Subcutaneous adipose tissue (tissue), 4 donors: ENCODE measurements around the gene EYS. TPM values are rescaled to one million over a fixed set of nuclear protein-coding genes. Genes with fewer than 3 reads are reported as not detected.

Experiments
- total RNA-seq, 4 donors: library from RNA; depleted of rRNA; stranded (reverse); fragments of >200 nt; gene quantifications; one replicate each; pipeline ENCODE4 v1.1.0, GENCODE V29; 2016
- TF ChIP-seq, protein P1 (sequence below): fragments of 450-650 bp; IDR thresholded peaks from one replicate; pipeline ENCODE4 v1.5.1; 2016; ENCODE audit warnings: low read depth, mild to moderate bottlenecking, control low read depth, antibody characterized with exemption, moderate library complexity

The EYS gene
- total RNA-seq, 4 donors from 2014 or later: 0.17 to 3.8 (median 0.82) TPM

DNA sequence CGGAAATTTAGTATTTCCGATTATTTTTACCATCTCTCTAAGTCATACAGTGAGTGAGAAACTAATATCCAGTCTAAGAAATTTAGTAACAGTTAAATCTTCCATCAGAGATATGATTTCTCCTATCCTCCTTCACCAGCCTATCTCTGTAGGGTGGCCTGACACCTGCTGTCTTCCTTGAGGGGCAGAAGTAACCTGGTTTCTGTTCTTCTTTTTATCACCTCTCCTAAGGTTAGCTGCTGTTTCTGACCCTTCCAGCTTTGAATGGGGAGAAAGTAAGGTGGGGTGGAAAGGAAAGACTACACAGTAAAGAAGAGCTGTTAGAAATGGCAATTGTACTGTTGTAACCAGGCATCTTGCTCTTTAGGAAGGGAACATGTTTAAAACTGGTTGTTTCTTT is 1623.8 kb downstream of the EYS start:
- TF ChIP-seq, protein P1, sequence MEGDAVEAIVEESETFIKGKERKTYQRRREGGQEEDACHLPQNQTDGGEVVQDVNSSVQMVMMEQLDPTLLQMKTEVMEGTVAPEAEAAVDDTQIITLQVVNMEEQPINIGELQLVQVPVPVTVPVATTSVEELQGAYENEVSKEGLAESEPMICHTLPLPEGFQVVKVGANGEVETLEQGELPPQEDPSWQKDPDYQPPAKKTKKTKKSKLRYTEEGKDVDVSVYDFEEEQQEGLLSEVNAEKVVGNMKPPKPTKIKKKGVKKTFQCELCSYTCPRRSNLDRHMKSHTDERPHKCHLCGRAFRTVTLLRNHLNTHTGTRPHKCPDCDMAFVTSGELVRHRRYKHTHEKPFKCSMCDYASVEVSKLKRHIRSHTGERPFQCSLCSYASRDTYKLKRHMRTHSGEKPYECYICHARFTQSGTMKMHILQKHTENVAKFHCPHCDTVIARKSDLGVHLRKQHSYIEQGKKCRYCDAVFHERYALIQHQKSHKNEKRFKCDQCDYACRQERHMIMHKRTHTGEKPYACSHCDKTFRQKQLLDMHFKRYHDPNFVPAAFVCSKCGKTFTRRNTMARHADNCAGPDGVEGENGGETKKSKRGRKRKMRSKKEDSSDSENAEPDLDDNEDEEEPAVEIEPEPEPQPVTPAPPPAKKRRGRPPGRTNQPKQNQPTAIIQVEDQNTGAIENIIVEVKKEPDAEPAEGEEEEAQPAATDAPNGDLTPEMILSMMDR: no peak

DNA sequence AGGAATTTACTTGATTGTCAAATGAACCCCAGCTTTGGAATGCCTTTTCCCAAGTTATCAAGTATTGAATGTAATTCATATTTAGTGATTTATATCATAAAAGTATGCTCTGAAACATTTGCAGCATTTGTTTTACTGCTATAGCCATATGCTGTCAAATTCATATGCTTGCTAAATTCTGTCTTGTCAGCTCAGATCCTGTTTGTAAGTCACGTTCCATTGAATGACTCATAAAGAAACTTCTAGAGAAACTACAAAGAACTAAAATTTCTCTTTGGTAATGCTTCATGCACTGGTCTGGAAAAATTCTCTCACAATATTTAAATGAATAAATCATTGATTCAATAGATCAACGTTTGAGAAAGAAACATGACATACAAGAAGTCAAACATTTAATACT is 1625.6 kb downstream of the EYS start:
- TF ChIP-seq, protein P1: no peak

DNA sequence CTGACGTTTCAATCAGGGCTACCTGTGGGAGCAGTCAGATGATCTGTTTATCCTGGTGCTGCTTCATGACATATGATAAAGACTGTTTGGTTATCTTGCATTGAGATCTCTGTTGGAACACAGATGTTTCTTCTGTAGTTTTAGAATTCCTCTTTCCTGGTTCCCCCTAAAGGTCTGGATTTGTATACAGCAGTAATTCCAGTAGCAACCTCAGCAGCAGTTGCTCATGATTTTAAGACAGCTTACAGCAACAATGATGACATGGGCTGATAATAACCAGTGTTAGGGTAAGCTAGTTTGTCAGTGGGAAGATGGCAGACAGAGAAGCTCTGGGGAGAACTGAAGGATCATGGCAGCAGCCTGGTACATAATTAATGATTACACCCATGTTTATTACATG is 1632.0 kb downstream of the EYS start:
- TF ChIP-seq, protein P1: no peak

DNA sequence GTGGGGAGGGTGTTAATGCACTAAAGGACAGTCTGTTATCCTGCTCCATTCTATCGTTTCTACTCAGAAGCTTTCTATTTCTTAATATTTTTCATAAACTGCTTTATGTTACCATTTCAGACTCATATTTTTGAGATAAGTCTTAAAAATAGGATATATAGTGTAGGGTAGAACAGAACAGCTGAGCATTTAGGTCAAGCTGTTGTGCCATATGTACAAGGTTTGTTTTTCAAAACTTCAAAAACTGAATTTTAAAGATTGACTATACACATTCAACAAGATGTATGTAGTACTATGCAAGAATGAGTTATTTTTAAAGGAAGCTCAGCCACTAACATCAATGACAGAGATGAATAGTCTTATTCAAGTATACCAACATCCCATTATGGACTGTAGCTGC is 1634.3 kb downstream of the EYS start:
- TF ChIP-seq, protein P1: no peak

DNA sequence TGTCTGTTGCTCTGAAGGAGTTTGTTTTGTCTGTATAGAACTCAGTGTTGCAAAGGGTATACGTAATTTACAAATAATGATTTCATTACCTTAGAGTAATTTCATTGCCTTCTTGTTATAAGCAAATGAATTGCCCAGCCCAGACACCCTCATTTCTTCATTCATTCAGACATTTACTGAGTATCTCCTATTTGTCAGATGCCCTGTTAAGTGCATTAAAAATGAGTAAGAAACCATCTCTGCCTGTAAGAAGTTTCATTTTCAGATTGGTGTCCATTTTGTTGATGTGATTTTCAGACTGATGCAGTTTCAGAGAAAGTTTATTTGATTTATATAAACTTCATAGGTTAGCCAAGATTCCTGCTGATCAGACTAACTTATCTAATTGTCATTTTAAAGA is 1642.1 kb downstream of the EYS start:
- TF ChIP-seq, protein P1: no peak

DNA sequence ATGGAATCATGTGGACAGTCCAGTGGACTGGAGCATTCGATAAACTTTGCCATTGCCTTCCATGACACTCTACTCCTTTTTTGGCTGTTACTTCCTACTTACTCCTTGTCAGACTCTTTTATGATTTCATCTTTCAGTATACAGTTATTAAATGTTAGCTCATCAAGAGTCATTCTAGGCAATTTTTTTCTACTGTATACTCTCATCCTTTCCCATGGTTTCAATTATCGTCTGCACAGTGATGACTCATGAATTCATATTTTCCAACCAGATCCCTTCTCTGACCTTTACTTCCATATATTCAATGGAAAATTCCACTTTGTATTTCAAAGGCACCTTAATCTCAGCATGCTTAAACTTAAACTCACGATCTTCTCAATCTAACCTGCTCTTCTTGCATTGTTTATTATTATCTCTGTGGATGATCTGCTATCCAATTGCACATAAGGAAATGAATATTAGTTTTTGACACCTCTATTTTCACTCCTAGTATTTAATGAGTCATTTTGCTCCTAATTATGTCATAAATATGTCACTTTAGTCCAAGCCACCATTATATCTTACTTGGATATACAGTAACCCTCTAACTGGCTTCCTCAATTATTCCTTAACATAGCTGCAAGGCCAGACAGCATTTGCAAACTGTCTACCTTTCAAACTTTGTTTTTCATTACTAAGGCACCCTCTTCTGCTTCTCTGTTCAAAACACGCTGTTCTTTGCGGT is 1643.9 kb downstream of the EYS start:
- TF ChIP-seq, protein P1: no peak

DNA sequence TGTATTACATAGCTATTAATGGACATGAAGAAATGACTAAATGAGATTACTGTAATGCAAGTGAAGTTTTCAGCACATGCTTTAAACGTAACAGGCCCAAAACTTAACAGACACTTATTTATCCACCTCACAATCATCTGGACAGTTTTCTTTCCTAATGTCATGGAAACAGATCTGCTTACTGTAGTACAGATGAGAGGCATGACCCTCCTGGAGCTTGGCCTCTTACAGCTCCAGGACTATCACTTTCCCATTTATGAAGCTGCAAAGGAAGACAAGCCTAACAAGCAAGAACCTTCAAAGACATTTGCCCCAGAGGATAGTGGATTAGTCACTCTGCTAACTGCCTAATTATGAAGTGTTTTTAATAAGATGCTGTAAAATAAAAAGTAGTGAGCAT is 1652.2 kb downstream of the EYS start:
- TF ChIP-seq, protein P1: no peak
